GM12892 (cell line): ENCODE measurements around the gene SPINK1.

Experiments used
- POLR2A ChIP-seq: IDR thresholded peaks from 2 replicates; pipeline ENCODE4 v1.6.1; 2011; ENCODE audit warnings: low read depth, low read length, control low read depth
- POLR2AphosphoS5 ChIP-seq: IDR thresholded peaks from 2 replicates; pipeline ENCODE4 v1.6.1; 2011; ENCODE audit warnings: low read depth, low read length, control low read depth
- TAF1 ChIP-seq: IDR thresholded peaks from 2 replicates; pipeline ENCODE4 v1.6.1; 2011; ENCODE audit warnings: low read depth, mild to moderate bottlenecking, control low read depth, low read length, borderline replicate concordance

DNA sequence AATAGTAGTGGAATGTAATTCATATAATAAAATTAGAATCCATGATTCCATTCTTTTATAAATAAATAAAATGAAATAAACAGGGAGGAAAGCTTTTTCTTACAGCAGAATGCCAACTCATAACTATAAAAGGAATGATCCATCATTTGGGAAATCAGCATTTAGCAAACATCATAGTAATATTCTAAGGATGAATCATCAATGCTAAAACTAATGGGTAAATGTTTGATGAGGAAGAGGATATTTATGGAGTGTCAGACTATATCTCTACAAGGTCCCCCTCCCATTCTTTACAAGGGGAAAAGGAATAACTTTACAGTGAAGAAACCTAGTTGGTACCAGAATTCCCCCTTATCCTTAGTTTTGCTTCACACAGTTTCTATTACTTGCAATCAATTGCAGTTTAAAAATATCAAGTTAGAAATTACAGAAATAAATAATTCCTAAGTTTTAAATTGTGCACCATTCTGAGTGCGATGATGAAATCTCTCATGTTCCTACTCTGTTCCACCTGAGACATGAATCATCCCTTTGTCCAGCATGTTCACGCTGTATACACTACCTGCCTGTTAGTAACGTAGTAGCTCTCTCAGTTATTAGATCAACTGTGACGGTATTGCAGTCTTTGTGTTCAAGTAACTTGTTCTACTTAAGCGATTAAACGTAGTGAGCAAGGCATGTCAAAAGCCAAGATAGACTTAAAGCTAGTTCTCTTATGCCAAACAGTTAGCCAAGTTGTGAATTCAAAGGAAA is 34.7 kb downstream of the SPINK1 start:
- TF ChIP-seq POLR2A, result no peak
- no peak for TF ChIP-seq POLR2AphosphoS5
- no peak for TF ChIP-seq TAF1
